ENCODE data around the gene GSTM3. TPM values are rescaled to one million over a fixed set of nuclear protein-coding genes. Genes with fewer than 3 reads are reported as not detected.
A peak's percentile ranks its signal among the peaks of the same experiment; 100 is the strongest.

Gene GSTM3
- total and polyA plus RNA-seq, 9 of the 15 experiments (the other 6 are each of a cell fraction or from before 2014, with no cell fraction given) = 3.9 to 24.5 (median 9.4) TPM

DNA sequence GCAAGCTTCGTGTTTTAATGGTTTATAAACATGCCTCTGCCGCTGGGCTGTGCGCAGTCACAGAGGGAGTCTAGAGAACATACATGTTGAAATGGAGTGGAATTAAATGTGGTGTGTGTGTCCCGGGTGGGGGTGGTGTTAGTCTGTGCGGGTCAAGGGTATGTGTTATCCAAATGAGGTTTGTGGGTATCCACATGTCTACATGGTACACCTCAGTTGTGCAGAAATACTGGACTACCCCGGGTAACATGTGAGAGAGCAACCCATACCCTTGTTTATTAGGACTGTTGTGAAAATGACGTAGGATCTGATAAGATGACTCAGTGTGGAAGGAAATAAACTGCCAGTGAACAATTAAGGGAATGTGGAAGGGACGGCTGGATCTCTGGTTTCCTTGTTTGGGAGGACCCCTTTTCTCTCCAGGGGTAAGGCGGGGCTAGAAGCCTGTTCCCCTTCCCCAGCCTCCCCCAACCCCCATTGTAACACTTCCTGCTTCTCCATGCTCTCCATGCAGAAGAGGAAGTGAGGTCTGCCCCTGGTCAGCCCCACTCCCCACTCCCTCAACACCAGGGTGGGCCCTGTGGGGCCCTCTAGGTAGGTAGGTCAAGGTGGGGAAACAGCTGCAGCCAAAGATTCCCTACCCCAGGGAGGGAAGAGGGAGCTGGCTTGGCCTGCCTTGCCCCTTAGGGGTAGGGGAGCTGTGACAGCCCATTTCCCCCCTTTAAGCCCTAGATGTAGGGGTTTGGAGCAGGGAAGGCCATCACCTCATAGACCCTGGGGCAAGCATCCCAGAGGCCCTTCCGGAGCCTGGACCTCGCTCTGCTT, 22.2 kb upstream of the GSTM3 start (continued):
- TF ChIP-seq, protein P1, sequence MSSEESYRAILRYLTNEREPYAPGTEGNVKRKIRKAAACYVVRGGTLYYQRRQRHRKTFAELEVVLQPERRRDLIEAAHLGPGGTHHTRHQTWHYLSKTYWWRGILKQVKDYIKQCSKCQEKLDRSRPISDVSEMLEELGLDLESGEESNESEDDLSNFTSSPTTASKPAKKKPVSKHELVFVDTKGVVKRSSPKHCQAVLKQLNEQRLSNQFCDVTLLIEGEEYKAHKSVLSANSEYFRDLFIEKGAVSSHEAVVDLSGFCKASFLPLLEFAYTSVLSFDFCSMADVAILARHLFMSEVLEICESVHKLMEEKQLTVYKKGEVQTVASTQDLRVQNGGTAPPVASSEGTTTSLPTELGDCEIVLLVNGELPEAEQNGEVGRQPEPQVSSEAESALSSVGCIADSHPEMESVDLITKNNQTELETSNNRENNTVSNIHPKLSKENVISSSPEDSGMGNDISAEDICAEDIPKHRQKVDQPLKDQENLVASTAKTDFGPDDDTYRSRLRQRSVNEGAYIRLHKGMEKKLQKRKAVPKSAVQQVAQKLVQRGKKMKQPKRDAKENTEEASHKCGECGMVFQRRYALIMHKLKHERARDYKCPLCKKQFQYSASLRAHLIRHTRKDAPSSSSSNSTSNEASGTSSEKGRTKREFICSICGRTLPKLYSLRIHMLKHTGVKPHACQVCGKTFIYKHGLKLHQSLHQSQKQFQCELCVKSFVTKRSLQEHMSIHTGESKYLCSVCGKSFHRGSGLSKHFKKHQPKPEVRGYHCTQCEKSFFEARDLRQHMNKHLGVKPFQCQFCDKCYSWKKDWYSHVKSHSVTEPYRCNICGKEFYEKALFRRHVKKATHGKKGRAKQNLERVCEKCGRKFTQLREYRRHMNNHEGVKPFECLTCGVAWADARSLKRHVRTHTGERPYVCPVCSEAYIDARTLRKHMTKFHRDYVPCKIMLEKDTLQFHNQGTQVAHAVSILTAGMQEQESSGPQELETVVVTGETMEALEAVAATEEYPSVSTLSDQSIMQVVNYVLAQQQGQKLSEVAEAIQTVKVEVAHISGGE (CRISPR knock-in tag; IDR thresholded peaks at IDR 0.05) = peak in 1 of 3 experiments; percentile 81; a peak in 2 of 6 replicates
- TF ChIP-seq SRSF1 (IDR thresholded peaks at IDR 0.05; ENCODE audit: low read depth, low read length) (no peak), ERF (CRISPR knock-in tag; IDR thresholded peaks at IDR 0.05) (peak; percentile 41), ZBTB9 (CRISPR knock-in tag; IDR thresholded peaks at IDR 0.05) (peak; percentile 30; the same call in 1 of the 2 replicates), SMARCC2 (IDR thresholded peaks at IDR 0.05; ENCODE audit: low read depth) (peak; percentile 30; the same call in 1 of the 2 replicates), NR2C2 (CRISPR knock-in tag; IDR thresholded peaks at IDR 0.05) (no peak), NR2C2 (tag; IDR thresholded peaks at IDR 0.05) (peak; percentile 50; the same call in 1 of the 2 replicates), ELF4 (CRISPR knock-in tag; IDR thresholded peaks at IDR 0.05) (peak; percentile 33; the same call in 1 of the 2 replicates), E2F3 (CRISPR knock-in tag; IDR thresholded peaks at IDR 0.05) (peak; percentile 11; the same call in 1 of the 2 replicates), KAT8 (IDR thresholded peaks at IDR 0.05; ENCODE audit: low read depth) (no peak), ATF7 (IDR thresholded peaks at IDR 0.05) (peak; percentile 86), BRD4 (IDR thresholded peaks at IDR 0.05) (peak; percentile 75), FOXK1 (CRISPR knock-in tag; IDR thresholded peaks at IDR 0.05; ENCODE audit: borderline replicate concordance) (peak; percentile 43; the same call in 1 of the 2 replicates), ZNF311 (CRISPR knock-in tag; IDR thresholded peaks at IDR 0.05) (peak; percentile 80), HDAC8 (tag; IDR thresholded peaks at IDR 0.05) (no peak)
- TF ChIP-seq, protein P2, sequence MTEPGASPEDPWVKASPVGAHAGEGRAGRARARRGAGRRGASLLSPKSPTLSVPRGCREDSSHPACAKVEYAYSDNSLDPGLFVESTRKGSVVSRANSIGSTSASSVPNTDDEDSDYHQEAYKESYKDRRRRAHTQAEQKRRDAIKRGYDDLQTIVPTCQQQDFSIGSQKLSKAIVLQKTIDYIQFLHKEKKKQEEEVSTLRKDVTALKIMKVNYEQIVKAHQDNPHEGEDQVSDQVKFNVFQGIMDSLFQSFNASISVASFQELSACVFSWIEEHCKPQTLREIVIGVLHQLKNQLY (CRISPR knock-in tag; conservative IDR thresholded peaks at IDR 0.05) = no peak
